NT2/D1 (cell line): Measurements from ENCODE around the gene ANAPC16.
"Not testable (repeated sequence)": the region's sequence is repeated elsewhere in the genome, so short reads cannot be mapped to it uniquely, and the experiment has no call there.

ENCODE experiments used
- DNase-seq: peaks from one replicate; pipeline ENCODE4 v3.0.0-alpha.2; 2011; ENCODE audit warnings: low read depth, low spot score
- H3K27me3 ChIP-seq: 2 replicates; pipeline ENCODE4 v1.6.0; 2011; ENCODE audit warnings: mild to moderate bottlenecking; ENCODE audit not compliant: insufficient read length, insufficient read depth
- H3K36me3 ChIP-seq: 2 replicates; pipeline ENCODE4 v1.6.1; 2011; ENCODE audit warnings: mild to moderate bottlenecking, low read length, mixed read lengths; ENCODE audit not compliant: insufficient read depth, insufficient read length
- H3K4me1 ChIP-seq: 2 replicates; pipeline ENCODE4 v1.5.1; 2011; ENCODE audit not compliant: insufficient read depth, insufficient read length
- H3K4me3 ChIP-seq: 2 replicates; pipeline ENCODE4 v1.5.1; 2011; ENCODE audit warnings: low read depth; ENCODE audit not compliant: insufficient read length
- H3K9ac ChIP-seq: 2 replicates; pipeline ENCODE4 v1.6.0; 2011; ENCODE audit warnings: low read depth; ENCODE audit not compliant: insufficient read length
- H3K9me3 ChIP-seq: 2 replicates; pipeline ENCODE4 v1.5.1; 2011; ENCODE audit warnings: mild to moderate bottlenecking, low read length; ENCODE audit not compliant: insufficient read depth
- SUZ12 ChIP-seq: IDR thresholded peaks from 2 replicates; pipeline ENCODE4 v1.6.1; 2011; ENCODE audit not compliant: insufficient read length, insufficient read depth; ENCODE audit errors: extremely low read depth
- YY1 ChIP-seq: IDR thresholded peaks from 2 replicates; pipeline ENCODE4 v1.6.1; 2011; ENCODE audit not compliant: insufficient read length, insufficient read depth
- ZNF274 ChIP-seq: IDR thresholded peaks from 2 replicates; pipeline ENCODE4 v1.6.1; 2011; ENCODE audit warnings: mild to moderate bottlenecking, low read depth, low read length

The ANAPC16 gene

DNA sequence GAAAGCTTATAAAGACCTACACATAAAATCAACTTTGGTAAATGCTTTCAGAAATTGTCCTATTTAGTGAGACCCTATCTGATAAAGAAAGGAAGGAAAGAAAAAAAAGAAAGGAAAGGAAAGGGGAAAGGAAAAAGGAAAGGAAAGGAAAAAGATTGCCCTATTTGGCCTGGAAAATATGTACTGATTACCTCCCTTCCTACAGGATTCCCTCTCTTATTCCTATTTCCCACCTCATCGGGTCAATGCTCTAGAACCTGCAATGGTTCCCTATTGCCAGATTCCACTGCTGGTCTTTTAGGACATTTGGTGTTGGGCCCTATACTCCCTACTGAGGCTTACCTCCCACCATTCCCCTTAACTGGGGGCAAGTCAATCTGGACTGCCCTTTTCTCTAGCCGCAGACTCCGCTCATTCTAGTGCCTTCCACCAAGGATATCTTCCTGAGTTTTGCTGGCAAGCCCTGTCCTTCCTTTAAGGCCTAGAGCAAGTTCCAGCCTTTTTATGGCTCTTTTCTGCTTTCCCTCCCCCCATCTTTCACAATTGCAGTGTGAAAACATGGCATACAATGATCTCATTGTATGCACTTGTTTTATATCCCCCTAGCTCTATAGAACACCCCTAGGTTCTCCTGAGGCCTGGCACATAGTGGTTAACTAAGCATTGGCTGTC is 62.3 kb downstream of the ANAPC16 start:
- H3K27me3 ChIP-seq = no peaks in the 10 kb centered on the region
- no peak overlapping the region for H3K9ac ChIP-seq
- no peak for TF ChIP-seq SUZ12
- no peak for TF ChIP-seq YY1
- no peak for TF ChIP-seq ZNF274
- no peaks in the 10 kb centered on the region for H3K9me3 ChIP-seq
- H3K4me3 ChIP-seq = no peak overlapping the region
- DNase-seq = no peak
- peaks cover 9% of the 10 kb centered on the region for H3K36me3 ChIP-seq
- H3K4me1 ChIP-seq = peaks cover 13% of the 10 kb centered on the region

- H3K27me3 ChIP-seq = no peaks in the 10 kb centered on the region
- H3K9ac ChIP-seq = no peak overlapping the region
- H3K9me3 ChIP-seq = no peaks in the 10 kb centered on the region
- H3K36me3 ChIP-seq = peaks cover 9% of the 10 kb centered on the region
- DNase-seq = no peak
- no peak overlapping the region for H3K4me3 ChIP-seq
- no peak for TF ChIP-seq SUZ12
- H3K4me1 ChIP-seq = peaks cover 13% of the 10 kb centered on the region
Measured at GRCh38 chr10:72278668-72279393, 63.0 kb downstream of the ANAPC16 start.

GRCh38 chr10:72279587-72279986 is 63.8 kb downstream of the ANAPC16 start:
- H3K9me3 ChIP-seq, H3K4me3 ChIP-seq, H3K36me3 ChIP-seq, H3K9ac ChIP-seq, DNase-seq, H3K27me3 ChIP-seq: not testable (repeated sequence)
- H3K4me1 ChIP-seq = peaks cover 11% of the 10 kb centered on the region

GRCh38 chr10:72283131-72283530 is 67.3 kb downstream of the ANAPC16 start:
- no peak overlapping the region for H3K9ac ChIP-seq
- H3K36me3 ChIP-seq = no peaks in the 10 kb centered on the region
- H3K4me3 ChIP-seq = no peak overlapping the region
- H3K4me1 ChIP-seq = no peaks in the 10 kb centered on the region
- no peak for DNase-seq
- H3K27me3 ChIP-seq = no peaks in the 10 kb centered on the region
- no peaks in the 10 kb centered on the region for H3K9me3 ChIP-seq
- TF ChIP-seq ZNF274 (no peak), YY1 (no peak), SUZ12 (no peak)
